H1 (cell line): ENCODE measurements around the gene MUC5B. TPM values are rescaled to one million over a fixed set of nuclear protein-coding genes. Genes with fewer than 3 reads are reported as not detected.

Experiments
- EZH2 ChIP-seq: fragments of 200-600 bp; sonication (generic); IDR thresholded peaks from 2 replicates; pipeline ENCODE4 v1.7.1; 2012; ENCODE audit warnings: low read depth, mild to moderate bottlenecking, moderate library complexity, low read length, inconsistent platforms; ENCODE audit not compliant: severe bottlenecking
- JUN ChIP-seq: IDR thresholded peaks from 2 replicates; pipeline ENCODE4 v1.6.1; 2011; ENCODE audit warnings: low read depth, mild to moderate bottlenecking, improper control_type of control experiment, low read length
- KDM5A ChIP-seq: fragments of 200-600 bp; IDR thresholded peaks from 2 replicates; pipeline ENCODE4 v1.7.1; 2012; ENCODE audit warnings: mild to moderate bottlenecking, low read length, inconsistent platforms, mixed read lengths
- NANOG ChIP-seq: IDR thresholded peaks from 2 replicates; pipeline ENCODE4 v1.6.1; 2011; ENCODE audit warnings: low read length, low read depth, mild to moderate bottlenecking, inconsistent platforms; ENCODE audit not compliant: insufficient read depth, poor library complexity, severe bottlenecking
- POLR2AphosphoS5 ChIP-seq: IDR thresholded peaks from 2 replicates; pipeline ENCODE4 v1.6.1; 2011; ENCODE audit warnings: low read depth, low read length
- POU5F1 ChIP-seq: IDR thresholded peaks from 2 replicates; pipeline ENCODE4 v1.6.1; 2011; ENCODE audit warnings: low read depth, mild to moderate bottlenecking, low read length, moderate library complexity
- RBBP5 ChIP-seq: IDR thresholded peaks from 2 replicates; pipeline ENCODE4 v1.7.1; 2012; ENCODE audit warnings: low read depth, mild to moderate bottlenecking, inconsistent platforms, low read length, moderate library complexity, borderline replicate concordance
- SIN3A ChIP-seq, 2 experiments: IDR thresholded peaks in 1 of 2; conservative IDR thresholded peaks in 1 of 2; 2 replicates each; pipeline ENCODE4 v1.6.1; 2011 to 2012; ENCODE audit warnings: low read length in 2 of 2, improper control_type of control experiment in 1 of 2, low read depth in 1 of 2, mild to moderate bottlenecking in 1 of 2
- SRF ChIP-seq: IDR thresholded peaks from 2 replicates; pipeline ENCODE4 v1.6.1; 2011; ENCODE audit warnings: mild to moderate bottlenecking, low read depth, low read length, moderate library complexity
- polyA plus RNA-seq, 7 experiments: library from polyadenylated mRNA; depleted of rRNA in 3 of 7; stranded (reverse) in 5 of 7; unstranded in 2 of 7; fragments of >200 nt in 5 of 7; fragments of 200-250 nt in 2 of 7; gene quantifications; 1 replicate in 5 of 7; 2 replicates in 1 of 7; 4 replicates in 1 of 7; pipeline versions ENCODE4 v1.2.1 to v1.2.3, GENCODE V29; 2011 to 2013; ENCODE audit warnings: missing spikeins in 2 of 7, mixed read lengths in 2 of 7
- total RNA-seq: library from RNA; stranded (reverse); fragmentation: NEBNext Ultra II Directional; extraction: Animal tissue kit (Norgen Biotek cat#: 25700); gene quantifications from 2 replicates; pipeline ENCODE4 v1.2.1, GENCODE V29; 2021
- TF ChIP-seq, protein P1 (sequence below): fragments of 300-600 bp; sonication (generic); IDR thresholded peaks from 2 replicates; pipeline ENCODE4 v1.7.1; 2012; ENCODE audit warnings: low read length, moderate library complexity, mild to moderate bottlenecking, inconsistent platforms; ENCODE audit not compliant: insufficient replicate concordance

Gene MUC5B
- total and polyA plus RNA-seq, 2 of the 8 experiments (the other 6 are each of a cell fraction or from before 2014, with no cell fraction given), result 0.02 to 0.03 TPM

GRCh38 chr11:1262172-1263006, 39.5 kb downstream of the MUC5B start (continued):
- TF ChIP-seq SRF, result no peak
- no peak for TF ChIP-seq RBBP5
- no peak for TF ChIP-seq POU5F1
- TF ChIP-seq SIN3A (conservative IDR thresholded peaks at IDR 0.05 in 1 of 2, IDR thresholded peaks at IDR 0.05 in 1 of 2; ENCODE audit: low read depth in 1 of 2, low read length in 2 of 2), result no peak
- TF ChIP-seq, protein P1, sequence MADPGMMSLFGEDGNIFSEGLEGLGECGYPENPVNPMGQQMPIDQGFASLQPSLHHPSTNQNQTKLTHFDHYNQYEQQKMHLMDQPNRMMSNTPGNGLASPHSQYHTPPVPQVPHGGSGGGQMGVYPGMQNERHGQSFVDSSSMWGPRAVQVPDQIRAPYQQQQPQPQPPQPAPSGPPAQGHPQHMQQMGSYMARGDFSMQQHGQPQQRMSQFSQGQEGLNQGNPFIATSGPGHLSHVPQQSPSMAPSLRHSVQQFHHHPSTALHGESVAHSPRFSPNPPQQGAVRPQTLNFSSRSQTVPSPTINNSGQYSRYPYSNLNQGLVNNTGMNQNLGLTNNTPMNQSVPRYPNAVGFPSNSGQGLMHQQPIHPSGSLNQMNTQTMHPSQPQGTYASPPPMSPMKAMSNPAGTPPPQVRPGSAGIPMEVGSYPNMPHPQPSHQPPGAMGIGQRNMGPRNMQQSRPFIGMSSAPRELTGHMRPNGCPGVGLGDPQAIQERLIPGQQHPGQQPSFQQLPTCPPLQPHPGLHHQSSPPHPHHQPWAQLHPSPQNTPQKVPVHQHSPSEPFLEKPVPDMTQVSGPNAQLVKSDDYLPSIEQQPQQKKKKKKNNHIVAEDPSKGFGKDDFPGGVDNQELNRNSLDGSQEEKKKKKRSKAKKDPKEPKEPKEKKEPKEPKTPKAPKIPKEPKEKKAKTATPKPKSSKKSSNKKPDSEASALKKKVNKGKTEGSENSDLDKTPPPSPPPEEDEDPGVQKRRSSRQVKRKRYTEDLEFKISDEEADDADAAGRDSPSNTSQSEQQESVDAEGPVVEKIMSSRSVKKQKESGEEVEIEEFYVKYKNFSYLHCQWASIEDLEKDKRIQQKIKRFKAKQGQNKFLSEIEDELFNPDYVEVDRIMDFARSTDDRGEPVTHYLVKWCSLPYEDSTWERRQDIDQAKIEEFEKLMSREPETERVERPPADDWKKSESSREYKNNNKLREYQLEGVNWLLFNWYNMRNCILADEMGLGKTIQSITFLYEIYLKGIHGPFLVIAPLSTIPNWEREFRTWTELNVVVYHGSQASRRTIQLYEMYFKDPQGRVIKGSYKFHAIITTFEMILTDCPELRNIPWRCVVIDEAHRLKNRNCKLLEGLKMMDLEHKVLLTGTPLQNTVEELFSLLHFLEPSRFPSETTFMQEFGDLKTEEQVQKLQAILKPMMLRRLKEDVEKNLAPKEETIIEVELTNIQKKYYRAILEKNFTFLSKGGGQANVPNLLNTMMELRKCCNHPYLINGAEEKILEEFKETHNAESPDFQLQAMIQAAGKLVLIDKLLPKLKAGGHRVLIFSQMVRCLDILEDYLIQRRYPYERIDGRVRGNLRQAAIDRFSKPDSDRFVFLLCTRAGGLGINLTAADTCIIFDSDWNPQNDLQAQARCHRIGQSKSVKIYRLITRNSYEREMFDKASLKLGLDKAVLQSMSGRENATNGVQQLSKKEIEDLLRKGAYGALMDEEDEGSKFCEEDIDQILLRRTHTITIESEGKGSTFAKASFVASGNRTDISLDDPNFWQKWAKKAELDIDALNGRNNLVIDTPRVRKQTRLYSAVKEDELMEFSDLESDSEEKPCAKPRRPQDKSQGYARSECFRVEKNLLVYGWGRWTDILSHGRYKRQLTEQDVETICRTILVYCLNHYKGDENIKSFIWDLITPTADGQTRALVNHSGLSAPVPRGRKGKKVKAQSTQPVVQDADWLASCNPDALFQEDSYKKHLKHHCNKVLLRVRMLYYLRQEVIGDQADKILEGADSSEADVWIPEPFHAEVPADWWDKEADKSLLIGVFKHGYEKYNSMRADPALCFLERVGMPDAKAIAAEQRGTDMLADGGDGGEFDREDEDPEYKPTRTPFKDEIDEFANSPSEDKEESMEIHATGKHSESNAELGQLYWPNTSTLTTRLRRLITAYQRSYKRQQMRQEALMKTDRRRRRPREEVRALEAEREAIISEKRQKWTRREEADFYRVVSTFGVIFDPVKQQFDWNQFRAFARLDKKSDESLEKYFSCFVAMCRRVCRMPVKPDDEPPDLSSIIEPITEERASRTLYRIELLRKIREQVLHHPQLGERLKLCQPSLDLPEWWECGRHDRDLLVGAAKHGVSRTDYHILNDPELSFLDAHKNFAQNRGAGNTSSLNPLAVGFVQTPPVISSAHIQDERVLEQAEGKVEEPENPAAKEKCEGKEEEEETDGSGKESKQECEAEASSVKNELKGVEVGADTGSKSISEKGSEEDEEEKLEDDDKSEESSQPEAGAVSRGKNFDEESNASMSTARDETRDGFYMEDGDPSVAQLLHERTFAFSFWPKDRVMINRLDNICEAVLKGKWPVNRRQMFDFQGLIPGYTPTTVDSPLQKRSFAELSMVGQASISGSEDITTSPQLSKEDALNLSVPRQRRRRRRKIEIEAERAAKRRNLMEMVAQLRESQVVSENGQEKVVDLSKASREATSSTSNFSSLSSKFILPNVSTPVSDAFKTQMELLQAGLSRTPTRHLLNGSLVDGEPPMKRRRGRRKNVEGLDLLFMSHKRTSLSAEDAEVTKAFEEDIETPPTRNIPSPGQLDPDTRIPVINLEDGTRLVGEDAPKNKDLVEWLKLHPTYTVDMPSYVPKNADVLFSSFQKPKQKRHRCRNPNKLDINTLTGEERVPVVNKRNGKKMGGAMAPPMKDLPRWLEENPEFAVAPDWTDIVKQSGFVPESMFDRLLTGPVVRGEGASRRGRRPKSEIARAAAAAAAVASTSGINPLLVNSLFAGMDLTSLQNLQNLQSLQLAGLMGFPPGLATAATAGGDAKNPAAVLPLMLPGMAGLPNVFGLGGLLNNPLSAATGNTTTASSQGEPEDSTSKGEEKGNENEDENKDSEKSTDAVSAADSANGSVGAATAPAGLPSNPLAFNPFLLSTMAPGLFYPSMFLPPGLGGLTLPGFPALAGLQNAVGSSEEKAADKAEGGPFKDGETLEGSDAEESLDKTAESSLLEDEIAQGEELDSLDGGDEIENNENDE, result no peak
- no peak for TF ChIP-seq NANOG
- TF ChIP-seq EZH2, result no peak
- TF ChIP-seq POLR2AphosphoS5, result peak; percentile 75
- TF ChIP-seq JUN, result no peak
- TF ChIP-seq KDM5A, result no peak; the same call in 1 of the 2 replicates
